Left ventricle myocardium inferior (tissue), 1 donor: ENCODE data around the gene CD33. TPM values are rescaled to one million over a fixed set of nuclear protein-coding genes. Genes with fewer than 3 reads are reported as not detected.
"Not testable (repeated sequence)": the region's sequence is repeated elsewhere in the genome, so short reads cannot be mapped to it uniquely, and the experiment has no call there.

Experiments
- DNase-seq: peaks from one replicate; pipeline ENCODE4 v3.0.0-alpha.2; 2020
- H3K27ac ChIP-seq: fragments of 200-600 bp; replicated peaks from 2 replicates; pipeline ENCODE4 v1.8.0; 2021
- H3K27me3 ChIP-seq: fragments of 200-600 bp; 2 replicates; pipeline ENCODE4 v1.8.0; 2021; ENCODE audit warnings: low read depth
- H3K36me3 ChIP-seq: fragments of 200-600 bp; 2 replicates; pipeline ENCODE4 v1.8.0; 2021
- H3K4me1 ChIP-seq: fragments of 200-600 bp; 2 replicates; pipeline ENCODE4 v1.8.0; 2021
- H3K4me3 ChIP-seq: fragments of 200-600 bp; 2 replicates; pipeline ENCODE4 v1.8.0; 2021; ENCODE audit warnings: mild to moderate bottlenecking, moderate library complexity
- H3K9me3 ChIP-seq: fragments of 200-600 bp; replicated peaks from 2 replicates; pipeline ENCODE4 v1.8.0; 2021
- CTCF ChIP-seq: fragments of 200-600 bp; IDR thresholded peaks from 2 replicates; pipeline ENCODE4 v1.8.0; 2021; ENCODE audit warnings: antibody characterized with exemption, mild to moderate bottlenecking, borderline replicate concordance
- intact Hi-C: fragments of 100-400 bp; cut with micrococcal nuclease; formaldehyde crosslinking; loops from one replicate; pipeline ENCODE4 v1.11.0; 2022
- total RNA-seq: library from RNA; stranded (reverse); fragmentation: NEBNext Ultra II Directional; extraction: Animal tissue kit (Norgen Biotek cat#: 25700); gene quantifications from one replicate; pipeline ENCODE4 v1.2.1, GENCODE V29; 2021
- donor health status: DM: no; HTN: yes; CAD: no; lungs with severe emphysema.

The CD33 gene
- total RNA-seq, 1 donor from 2014 or later, result 3.0 TPM

GRCh38 chr19:51210191-51210784 is 14.6 kb upstream of the CD33 start:
- H3K4me3 ChIP-seq, result no peak overlapping the region
- H3K27me3 ChIP-seq, result peaks cover 18% of the 10 kb centered on the region
- no peak for DNase-seq
- peaks cover 5% of the 10 kb centered on the region for H3K4me1 ChIP-seq
- TF ChIP-seq CTCF, result no peak
- no peak overlapping the region for H3K27ac ChIP-seq
- intact Hi-C loops, result no loop called here
- no peaks in the 10 kb centered on the region for H3K36me3 ChIP-seq
- H3K9me3 ChIP-seq, result peaks cover 6% of the 10 kb centered on the region

GRCh38 chr19:51210874-51211361 is 14.0 kb upstream of the CD33 start:
- peak; percentile 34 for DNase-seq
- intact Hi-C loops, H3K9me3 ChIP-seq, H3K36me3 ChIP-seq, H3K4me1 ChIP-seq: not testable (repeated sequence)
- peak overlapping the region; percentile 48 for H3K27ac ChIP-seq
- peaks cover 14% of the 10 kb centered on the region for H3K27me3 ChIP-seq
- H3K4me3 ChIP-seq, result peak overlapping the region; percentile 30

- H3K27me3 ChIP-seq, result peaks cover 6% of the 10 kb centered on the region
- H3K4me3 ChIP-seq, result no peak overlapping the region
- H3K36me3 ChIP-seq, result no peaks in the 10 kb centered on the region
- peaks cover 6% of the 10 kb centered on the region for H3K9me3 ChIP-seq
- no peak for DNase-seq
- H3K27ac ChIP-seq, result no peak overlapping the region
- intact Hi-C loops, result no loop called here
- no peak for TF ChIP-seq CTCF
- peaks cover 5% of the 10 kb centered on the region for H3K4me1 ChIP-seq
Observed at GRCh38 chr19:51211833-51212232, 13.0 kb upstream of the CD33 start.

- no peak for TF ChIP-seq CTCF
- DNase-seq, result no peak
- Histone ChIP-seq H3K27ac (no peak overlapping the region), H3K4me1 (no peaks in the 10 kb centered on the region), H3K36me3 (no peaks in the 10 kb centered on the region), H3K27me3 (peaks cover 17% of the 10 kb centered on the region), H3K4me3 (no peak overlapping the region), H3K9me3 (peaks cover 22% of the 10 kb centered on the region)
- intact Hi-C loops, result no loop called here
Observed at GRCh38 chr19:51219307-51219706, 5.6 kb upstream of the CD33 start.

GRCh38 chr19:51219971-51220370 is 4.9 kb upstream of the CD33 start:
- Histone ChIP-seq H3K36me3 (no peaks in the 10 kb centered on the region), H3K27ac (no peak overlapping the region), H3K4me3 (no peak overlapping the region), H3K9me3 (peaks cover 18% of the 10 kb centered on the region), H3K4me1 (no peaks in the 10 kb centered on the region), H3K27me3 (peaks cover 17% of the 10 kb centered on the region)
- no peak for TF ChIP-seq CTCF
- DNase-seq, result no peak
- intact Hi-C loops, result no loop called here

GRCh38 chr19:51220996-51221395 is 3.9 kb upstream of the CD33 start:
- H3K27me3 ChIP-seq, result peaks cover 26% of the 10 kb centered on the region

More at GRCh38 chr19:51220996-51221395, 3.9 kb upstream of the CD33 start:
- intact Hi-C loops, result no loop called here
- no peaks in the 10 kb centered on the region for H3K4me1 ChIP-seq
- no peaks in the 10 kb centered on the region for H3K36me3 ChIP-seq
- no peak overlapping the region for H3K4me3 ChIP-seq
- TF ChIP-seq CTCF, result no peak
- H3K9me3 ChIP-seq, result peaks cover 18% of the 10 kb centered on the region
- no peak for DNase-seq
- no peak overlapping the region for H3K27ac ChIP-seq
